HG03378 (cell line): Measurements from ENCODE around the gene PRKD2.

Experiments
- ATAC-seq: cut with Tn5 transposase; IDR thresholded peaks from one replicate; pipeline ENCODE4 v1.9.1; 2021; ENCODE audit warnings: mild to moderate bottlenecking, moderate library complexity; ENCODE audit not compliant: unreplicated experiment

Gene PRKD2

DNA sequence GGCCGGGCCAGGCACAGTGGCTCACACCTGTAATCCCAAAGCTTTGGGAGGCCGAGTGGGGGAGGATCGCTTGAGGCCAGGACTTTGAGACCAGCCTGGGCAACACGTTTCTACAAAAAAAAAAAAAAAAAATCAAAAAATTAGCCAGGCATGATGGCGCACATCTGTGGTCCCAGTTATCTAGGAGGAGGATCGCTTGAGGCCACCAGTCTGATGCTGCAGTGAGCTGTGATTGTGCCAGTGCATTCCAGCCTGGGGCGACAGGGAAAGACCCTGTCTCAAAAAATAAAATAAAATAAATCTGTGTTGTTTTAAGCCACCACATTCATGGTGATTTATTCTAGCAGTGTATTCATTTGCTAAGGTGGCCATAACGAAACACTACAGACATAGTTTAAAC, 51.8 kb downstream of the PRKD2 start:
- ATAC-seq = no peak

DNA sequence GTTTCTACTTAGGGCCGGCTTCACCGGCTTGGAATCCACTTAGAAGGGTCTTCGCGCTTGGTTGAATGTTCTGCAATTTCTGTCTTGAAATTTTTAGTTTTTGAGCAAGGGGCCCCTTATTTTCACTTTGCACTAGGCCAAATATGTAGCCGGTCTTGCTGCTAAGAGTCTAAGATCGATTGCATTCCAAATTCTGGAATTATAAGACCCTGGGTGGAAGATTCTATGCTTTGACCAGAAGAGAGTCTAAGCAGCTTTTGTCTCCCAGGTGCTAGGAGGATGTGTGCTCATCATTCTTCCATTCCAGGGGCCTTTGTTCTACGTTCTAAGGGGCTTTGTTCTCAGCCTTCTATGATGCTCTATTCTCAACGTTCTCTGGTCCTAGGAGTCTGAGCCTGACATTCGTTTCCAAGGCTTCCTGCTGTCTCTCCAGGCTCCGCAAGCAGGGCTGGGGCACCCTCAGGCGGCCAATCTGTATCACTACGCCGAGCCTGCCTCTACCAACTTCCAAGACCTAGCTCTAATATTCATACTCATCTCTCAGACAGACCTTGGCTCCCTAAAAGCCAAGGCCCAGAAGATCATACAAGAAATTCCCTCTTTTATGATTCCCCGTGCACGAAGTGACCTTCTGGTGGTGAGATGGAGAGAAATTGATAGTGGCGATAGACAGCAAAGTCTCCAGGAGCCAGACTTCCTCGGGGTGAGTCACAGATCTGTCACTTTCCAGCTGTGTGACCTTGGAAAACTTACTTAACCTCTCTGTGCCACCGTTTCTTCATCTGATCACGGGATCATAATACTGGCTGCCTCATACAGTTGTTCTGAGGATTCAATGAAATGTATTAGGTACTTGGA, 55.0 kb downstream of the PRKD2 start:
- no peak for ATAC-seq

DNA sequence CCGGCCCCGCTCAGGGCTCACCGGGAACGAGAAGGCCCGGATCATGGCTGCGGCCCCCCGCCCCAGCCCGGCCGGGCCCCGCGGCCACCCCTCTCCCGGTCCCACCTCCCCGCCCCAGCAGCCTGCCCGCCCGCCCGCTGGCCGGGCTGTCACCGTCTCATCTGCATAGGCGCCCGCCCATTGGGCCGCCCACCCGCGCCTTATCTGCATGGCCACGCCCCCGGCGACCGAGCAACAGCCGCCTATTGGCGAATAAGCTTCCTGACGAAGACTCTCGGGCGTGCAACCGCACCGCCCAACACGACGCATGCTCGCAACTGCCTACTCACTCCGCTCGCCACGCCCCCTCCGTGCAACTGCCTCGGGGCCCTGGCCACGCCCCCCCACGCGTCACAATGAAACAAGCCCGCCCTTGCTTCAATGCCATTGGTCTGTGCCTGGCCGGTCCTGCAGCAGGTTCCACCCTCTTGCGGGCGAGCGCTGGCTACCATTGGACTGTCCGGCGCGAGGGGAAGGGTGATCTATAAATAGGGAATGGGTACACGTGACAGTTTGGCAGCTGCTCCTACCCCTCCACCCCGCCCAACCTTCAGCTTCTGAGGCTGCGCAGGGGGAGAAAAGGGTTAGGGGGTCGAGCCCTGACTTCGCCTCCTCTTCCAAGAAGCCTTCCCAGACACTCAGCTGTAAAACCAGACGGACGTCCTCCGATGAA, 55.7 kb downstream of the PRKD2 start, which contains the start of gene DACT3:
DACT3 (minus strand) TSS at position 163 of the 712 bp plus-strand sequence; CDS start at position 45, 118 bp downstream.
- peak; percentile 90 for ATAC-seq

DNA sequence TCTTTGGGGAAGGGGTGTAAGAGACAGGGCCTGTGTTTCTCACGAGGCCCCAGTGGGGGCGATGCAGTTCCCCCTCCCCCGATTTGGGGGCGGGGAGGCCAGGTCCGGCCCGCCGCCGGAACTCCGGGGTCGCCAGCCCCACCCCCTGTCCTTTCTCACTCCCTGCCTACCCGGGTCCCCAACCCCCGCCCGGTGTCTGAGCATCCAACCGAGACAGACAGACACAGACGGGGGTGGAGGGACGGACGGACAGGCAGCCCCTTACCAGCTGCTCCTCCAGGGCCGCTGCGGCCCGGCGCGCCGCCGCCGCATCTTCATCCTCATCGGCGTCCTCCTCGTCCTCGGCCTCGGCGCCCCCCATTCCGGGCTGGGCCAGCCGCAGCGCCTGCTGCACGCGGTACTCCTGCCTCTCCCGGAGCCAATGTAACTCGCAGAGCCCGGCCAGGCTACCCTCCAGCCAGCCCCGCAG, 56.3 kb downstream of the PRKD2 start:
- peak; percentile 6 for ATAC-seq

DNA sequence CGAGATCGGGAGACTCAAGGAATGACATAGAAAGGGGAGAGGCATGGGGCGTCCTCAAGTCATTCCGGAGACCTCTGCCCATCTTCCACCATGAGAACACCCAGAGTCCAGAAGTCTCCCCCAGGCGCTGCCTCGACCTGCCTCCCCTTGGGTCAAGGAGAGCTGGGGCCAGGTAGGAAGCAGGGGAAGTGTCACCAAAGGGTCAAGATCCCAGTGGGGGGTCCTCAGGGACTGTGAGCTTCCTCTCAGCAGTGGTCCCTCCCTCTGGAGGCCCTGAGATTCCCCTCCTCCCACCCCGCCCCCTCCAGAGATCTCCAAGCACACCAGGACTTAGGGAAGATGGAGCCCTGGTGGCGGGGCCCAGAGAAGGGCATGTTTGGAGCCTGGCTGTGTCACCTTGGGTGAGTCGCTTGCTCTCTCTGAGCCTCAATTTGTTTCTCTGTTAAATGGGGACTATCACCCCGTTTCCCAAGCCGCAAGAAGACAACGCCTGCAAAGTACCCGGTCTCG, 56.9 kb downstream of the PRKD2 start:
- no peak for ATAC-seq

DNA sequence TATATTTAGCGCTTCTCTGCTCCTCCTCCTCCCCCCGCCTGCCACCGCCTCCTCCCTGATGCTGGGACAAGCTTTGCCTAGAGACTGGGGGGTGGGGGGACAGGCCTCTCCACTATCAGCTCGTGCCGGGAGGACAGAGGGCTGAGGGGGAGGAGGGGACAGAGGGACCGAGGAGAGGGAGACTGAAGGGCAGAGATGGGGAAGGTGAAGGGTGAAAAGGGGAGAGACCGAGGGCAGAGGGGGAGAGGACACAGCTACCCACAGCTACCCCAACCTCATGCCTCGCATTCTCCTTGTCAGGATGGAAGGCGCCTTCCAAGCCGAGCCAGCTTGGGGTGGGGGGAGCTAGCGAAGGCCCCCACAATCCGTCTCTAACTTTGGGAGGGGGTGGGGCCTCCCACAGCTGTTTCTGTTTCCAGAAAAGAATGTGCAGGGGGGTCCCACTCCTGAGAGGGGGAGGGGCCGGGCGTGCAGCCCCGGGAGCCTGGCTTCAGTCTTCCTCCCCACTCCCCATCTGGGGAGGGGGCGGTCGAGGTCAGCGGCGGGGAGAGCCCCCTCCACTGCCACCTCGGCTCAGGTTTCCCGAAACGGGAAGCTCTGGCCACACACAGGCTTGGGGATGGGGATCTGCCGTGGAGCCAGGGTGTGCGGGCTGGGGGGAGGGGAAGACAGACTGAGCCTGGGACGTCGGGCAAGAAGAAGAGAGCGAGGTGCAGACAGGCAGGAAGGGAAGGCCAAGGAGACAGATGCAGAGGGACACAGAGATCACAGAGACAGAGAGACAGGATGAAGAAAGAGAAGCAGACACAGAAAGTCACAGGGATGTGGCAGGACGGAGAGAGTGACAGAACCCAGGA, 57.5 kb downstream of the PRKD2 start:
- no peak for ATAC-seq

DNA sequence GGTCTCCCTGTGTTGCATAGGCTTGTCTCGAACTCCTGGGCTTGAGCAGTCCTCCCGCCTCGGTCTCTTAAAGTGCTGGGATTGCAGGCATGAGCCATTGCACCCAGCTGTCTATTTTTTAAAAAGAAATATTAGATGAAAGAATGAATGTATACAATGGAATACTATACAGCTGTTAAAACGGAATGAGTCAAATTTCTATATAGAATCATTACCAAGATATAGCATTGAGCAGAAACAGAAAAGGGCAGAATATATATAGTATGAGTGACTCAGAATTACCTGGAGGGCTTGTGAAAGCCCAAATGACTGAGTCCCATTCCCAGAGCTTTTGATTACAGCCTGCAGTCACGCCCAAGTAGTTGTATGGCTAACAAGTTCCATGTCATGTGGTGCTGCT, 60.4 kb downstream of the PRKD2 start:
- ATAC-seq = no peak

DNA sequence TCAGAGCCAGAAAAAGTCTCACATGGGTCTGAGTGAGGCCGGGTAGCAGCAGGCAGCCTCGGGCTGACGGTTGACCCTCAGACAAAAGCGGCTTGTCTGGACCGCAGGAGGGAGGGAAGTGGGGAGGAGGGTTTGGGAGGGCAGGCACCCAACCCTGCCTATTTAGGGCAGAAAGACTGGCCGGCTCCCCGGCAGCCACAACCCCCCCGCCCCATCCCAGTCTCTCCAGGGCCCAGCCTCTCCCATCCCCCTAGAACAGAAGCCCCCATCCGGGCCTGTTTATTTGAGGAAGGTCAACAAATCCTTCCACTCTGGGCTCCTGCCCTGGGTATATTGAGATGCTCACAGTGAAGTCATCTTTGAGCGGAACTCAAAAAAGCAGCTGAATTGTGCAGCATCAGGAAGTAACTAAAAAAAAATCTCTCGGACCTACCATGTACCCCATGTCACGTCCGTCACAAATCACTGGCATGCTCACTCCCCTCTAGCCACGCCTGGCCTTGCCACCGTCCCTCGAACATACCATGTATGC, 62.2 kb downstream of the PRKD2 start:
- ATAC-seq = no peak

DNA sequence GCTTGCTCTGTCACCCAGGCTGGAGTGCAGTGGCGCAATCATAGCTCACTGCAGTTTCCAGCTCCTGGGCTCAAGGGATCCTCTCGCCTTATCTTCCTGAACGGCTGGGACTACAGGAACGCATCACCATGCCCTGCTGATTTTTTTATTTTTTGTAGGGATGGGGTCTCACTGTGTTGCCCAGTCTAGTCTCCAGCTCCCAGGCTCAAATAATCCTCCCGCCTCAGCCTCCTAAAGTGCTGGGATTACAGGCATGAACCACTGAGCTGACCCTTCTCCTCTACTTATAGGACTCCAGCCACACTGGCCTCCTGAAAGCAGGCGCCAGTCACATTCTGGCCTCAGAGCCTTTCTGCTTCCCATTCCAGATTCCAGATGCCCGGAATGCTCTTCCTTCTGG, 66.5 kb downstream of the PRKD2 start:
- no peak for ATAC-seq

DNA sequence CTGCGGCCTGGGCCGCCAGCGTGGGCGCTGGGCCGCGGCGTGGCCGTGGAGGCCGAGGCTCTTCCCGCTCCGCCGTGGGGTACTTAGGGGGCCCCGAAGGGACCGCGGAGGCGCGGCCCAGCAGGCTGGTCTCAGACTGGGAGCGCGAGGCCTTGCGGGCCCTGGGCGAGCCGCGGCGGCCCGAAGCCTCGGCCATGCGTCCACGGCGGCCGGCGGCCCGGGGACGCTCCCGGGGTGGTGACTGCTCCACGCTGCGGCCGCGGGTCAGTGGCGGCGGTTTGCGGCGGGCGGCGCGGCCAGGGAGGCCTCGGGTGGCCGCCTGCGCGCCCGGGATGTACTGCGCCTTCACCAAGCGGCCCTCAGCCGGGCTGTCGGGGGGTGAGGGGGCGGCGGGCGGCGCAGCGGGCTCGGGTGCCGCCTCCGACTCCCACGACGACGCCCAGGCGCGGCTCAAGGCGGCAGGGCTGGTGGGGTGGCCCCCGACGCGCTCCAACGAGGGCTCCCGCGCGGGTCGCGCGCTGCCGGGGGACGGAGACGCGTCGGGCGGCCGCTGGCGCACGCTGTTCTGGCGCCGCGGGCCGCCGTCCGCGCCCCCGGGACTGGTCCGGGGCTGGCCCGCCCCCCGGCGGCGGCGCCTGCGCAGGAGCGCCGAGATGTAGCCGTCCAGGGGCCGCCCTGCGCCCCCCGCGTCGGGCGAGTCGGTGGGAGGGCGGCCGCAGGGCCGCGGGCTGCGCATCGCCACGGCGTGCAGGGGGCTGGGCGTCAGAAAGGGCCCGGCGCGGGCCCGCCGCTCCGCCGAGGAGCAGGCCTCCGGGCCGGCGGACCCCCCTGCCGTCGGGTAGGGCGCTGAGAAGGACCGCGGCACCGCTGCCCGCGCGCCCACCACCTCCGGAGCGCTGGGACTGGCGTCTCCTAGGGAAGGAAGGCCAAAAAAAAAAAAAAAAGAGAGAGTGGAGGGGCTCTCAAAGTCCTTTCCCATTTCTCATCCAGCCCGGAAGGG, 67.7 kb downstream of the PRKD2 start:
- no peak for ATAC-seq

DNA sequence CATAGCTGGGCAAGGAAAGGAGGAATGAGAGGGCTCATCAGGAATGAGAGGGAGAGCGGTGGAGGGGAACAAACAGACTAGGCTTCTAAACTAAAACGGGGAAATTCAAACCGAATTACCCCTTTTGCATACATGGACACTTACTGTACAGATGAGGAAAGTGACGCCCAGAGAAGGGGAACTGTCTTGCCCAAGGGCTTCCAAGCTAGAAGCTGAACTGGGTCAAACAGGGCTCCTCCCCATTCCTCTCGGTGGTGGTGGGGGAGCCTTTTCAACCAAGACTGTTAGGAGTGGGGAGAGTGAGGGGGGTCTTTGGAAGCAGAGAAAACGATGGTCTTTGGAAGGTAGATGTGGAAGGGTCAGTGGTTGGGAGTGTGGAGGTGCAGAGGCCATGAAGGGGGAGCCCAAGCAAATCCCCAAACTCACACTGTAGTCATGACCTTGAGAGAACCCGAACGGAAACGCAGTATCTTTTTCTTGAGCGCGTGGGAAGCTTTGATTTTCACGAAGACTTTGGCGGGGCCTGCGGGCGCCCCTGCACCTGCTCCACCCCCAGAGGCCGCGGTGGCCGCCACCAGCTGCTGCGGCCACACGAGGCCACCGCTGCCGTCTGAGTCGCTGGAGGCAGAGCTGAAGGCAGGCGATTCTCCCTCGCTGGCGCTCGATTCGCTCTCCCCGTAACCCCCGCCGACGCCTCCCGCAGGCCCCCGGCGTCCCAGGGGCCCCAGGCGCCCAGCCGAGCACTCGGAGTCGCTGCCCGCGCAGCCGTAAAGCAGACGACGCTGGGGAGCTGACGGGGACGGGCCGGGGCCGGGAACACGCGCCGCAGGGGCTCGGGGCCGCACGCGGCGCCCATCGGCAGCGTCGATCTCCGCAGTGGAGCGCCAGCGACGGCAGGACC, 68.6 kb downstream of the PRKD2 start:
- ATAC-seq = no peak

DNA sequence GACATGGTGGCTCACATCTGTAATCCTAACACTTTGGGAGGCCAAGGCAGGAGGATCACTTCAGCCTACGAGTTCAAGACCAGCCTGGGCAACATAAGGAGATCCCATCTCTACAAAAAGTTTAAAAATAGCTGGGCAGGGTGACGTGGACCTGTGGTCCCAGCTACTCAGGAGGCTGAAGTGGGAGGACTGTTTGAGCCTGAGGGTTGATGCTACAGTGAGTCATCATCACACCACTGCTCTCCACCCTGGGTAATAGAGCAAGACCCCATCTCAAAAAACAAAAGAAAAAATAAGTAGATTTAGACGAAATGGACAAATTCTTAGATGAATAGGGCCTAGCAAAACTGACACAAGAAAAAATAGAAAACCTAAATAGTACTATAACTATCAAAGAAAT, 70.5 kb downstream of the PRKD2 start:
- no peak for ATAC-seq

DNA sequence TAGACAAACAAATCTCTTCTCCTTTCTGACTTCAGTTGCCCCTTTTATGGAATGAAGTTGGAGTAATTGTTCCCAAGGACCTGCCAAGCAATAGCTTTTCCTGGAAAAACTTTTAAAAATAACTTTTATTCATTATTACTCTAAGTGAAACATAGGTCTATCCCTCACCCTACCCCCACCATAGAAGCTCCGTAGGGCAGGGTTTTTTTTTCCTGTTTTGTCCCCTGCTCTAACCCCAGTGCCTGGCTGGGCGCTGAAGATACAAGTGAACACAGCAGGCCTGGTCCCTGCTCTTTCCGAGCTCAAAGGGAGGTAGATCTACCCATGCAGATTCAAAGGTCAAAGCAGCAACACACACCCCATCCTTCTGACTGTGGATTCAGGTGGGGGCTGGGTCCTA, 72.2 kb downstream of the PRKD2 start:
- ATAC-seq = no peak

DNA sequence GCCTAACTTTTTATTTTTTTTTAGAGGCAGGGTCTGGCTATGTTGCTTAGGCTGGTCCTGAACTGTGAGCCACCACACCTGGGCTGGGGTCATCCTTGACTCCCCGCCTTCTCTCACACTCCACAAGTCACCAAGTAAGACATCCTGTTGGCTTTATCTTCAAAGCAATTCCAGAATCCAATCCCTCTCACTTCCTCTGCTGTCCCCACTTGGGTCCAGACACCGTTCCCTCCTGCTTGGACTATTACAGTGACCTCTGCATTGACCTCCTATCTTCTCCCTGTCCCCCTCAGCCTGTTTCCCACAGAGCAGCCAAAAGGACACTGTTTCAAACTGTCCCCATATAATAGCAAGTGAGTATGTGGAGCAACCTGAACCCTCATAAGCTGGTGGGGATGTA, 76.3 kb downstream of the PRKD2 start:
- no peak for ATAC-seq

DNA sequence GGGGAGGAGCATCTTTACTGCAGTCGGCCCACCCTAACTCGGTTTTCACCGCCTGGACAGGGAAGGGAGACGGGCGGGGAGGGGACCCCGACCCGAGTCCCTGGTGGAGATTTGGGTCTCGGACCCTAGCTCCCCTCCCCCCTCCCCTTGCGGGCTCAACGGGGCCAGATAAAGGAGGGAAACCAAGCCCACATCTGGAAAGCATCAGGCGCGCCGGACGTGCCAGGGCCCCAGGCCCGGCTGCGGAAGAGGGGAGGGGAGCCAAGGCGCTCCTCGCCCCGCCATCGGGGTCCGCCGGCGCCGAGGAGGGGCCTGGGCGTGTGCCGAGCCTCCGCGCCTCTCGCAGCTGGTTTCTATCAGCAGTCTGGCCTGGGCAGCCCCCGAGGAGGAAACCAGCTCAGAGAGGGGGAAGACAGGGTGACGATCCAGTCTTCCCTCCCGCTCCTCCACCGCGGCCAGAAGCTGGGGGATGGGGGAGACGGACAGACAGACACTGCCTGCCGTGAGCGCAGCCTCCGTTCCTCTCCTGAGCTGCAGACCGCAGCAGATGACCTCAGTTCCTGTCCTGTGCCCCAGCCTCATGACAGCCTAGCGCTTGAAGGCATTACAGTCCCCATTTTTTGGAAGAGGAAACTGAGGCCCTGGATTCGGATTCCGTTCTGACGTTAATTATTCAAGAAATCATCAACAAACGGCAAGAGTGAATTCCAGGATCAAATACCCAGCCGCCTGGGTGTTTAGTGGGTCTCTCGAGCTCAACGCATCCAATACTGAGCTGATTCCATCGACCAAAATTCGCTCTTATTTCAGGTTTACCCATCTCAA, 77.3 kb downstream of the PRKD2 start:
- ATAC-seq = no peak

DNA sequence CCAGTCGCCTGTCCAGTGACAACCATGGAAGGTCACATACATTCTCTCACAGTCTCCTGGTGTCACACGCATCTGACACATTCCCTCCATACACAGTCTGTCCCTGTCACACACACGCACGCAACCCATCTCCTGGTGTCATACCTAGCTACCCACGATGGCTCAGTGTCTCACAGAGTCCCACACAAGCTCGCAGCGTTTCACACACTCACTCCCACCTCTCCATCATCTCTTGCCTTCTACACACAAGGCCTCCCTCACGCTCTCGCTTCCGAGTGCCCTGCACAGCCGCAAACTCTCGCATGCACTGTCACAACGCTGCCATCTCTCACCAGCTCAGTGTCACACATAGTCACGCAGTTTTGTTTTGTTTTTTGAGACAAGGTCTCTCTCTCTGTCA, 79.7 kb downstream of the PRKD2 start:
- ATAC-seq = no peak

DNA sequence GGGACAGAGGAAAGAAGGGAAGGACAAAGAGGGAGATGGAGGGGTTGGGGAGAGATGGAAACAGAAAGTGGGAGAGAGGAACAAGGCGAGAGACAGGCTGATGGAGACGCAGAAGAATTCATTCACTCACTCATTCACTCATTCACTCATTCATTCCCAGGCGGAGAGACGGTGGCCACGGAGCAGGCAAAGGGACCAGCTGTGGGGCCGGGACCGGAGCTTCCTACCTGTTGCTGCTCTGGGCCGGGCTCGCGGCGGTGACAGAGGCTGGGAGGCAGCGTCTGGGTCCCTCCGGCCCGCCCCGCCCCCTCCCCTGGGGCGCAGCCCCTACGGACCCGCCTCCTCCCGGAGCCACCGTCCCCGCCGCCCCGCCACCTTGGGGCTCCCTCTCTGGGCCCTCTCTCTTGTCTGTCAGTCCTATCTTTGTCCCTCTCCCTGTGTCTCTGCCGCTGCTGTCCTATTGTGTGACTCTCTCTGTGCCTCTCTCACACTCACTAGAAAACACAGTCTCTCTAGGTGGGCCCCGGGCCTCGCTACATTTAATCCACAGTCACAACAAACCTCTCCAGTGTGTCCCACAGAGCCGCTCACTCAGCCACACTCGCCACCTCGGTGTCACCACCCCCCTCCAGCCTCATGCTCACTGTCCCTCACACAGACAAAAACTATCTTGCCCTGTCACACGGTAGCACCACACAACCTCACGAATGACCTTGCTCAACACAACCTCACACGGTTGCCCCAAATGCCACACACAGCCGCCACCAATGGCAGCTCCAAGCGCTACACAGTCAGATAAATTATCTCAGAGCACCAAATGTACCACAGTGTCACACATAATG, 80.8 kb downstream of the PRKD2 start, which contains the start of gene GNG8:
GNG8 (minus strand) TSS at position 283 of the 842 bp plus-strand sequence. CDS start 1,520 bp downstream, outside the sequence.
- ATAC-seq = no peak
